BJ (cell line): ENCODE measurements around the gene KIF7. TPM values are rescaled to one million over a fixed set of nuclear protein-coding genes. Genes with fewer than 3 reads are reported as not detected.

Experiments used
- CTCF ChIA-PET: fragments of 350-600 bp; formaldehyde crosslinking; extraction: SDS; loops from one replicate; lab custom pipeline; 2021; ENCODE audit warnings: antibody characterized with exemption, inconsistent platforms; lab: Yijun Ruan, JAX
- POLR2A ChIA-PET: fragments of 300-600 bp; sonication (Branson Sonifier 250); formaldehyde crosslinking; extraction: SDS; loops from one replicate; lab custom pipeline; 2021; ENCODE audit warnings: antibody characterized with exemption; lab: Charles Lee
- DNase-seq: peaks from one replicate; pipeline ENCODE4 v3.0.0-alpha.2; 2011; ENCODE audit warnings: low read depth
- H3K27me3 ChIP-seq: 2 replicates; pipeline ENCODE4 v1.6.0; 2011; ENCODE audit warnings: low read length; ENCODE audit not compliant: control insufficient read depth, insufficient read depth
- H3K36me3 ChIP-seq: 2 replicates; pipeline ENCODE4 v1.5.1; 2011; ENCODE audit warnings: low read length; ENCODE audit not compliant: control insufficient read depth, insufficient read depth
- H3K4me3 ChIP-seq: 2 replicates; pipeline ENCODE4 v1.5.1; 2011; ENCODE audit warnings: low read depth, mild to moderate bottlenecking, control low read depth, low read length
- polyA plus RNA-seq: library from polyadenylated mRNA; depleted of rRNA; stranded (reverse); fragments of >200 nt; gene quantifications from 2 replicates; pipeline ENCODE4 v1.2.3, GENCODE V29; 2011
- TF ChIP-seq, protein P1 (sequence below): IDR thresholded peaks from 2 replicates; pipeline ENCODE4 v1.5.1; 2011; ENCODE audit warnings: low read depth, mild to moderate bottlenecking, control low read depth, inconsistent platforms, low read length, moderate library complexity; ENCODE audit not compliant: insufficient read depth

The KIF7 gene
- polyA plus RNA-seq, 1 experiment, result 7.5 TPM

- TF ChIP-seq, protein P1, sequence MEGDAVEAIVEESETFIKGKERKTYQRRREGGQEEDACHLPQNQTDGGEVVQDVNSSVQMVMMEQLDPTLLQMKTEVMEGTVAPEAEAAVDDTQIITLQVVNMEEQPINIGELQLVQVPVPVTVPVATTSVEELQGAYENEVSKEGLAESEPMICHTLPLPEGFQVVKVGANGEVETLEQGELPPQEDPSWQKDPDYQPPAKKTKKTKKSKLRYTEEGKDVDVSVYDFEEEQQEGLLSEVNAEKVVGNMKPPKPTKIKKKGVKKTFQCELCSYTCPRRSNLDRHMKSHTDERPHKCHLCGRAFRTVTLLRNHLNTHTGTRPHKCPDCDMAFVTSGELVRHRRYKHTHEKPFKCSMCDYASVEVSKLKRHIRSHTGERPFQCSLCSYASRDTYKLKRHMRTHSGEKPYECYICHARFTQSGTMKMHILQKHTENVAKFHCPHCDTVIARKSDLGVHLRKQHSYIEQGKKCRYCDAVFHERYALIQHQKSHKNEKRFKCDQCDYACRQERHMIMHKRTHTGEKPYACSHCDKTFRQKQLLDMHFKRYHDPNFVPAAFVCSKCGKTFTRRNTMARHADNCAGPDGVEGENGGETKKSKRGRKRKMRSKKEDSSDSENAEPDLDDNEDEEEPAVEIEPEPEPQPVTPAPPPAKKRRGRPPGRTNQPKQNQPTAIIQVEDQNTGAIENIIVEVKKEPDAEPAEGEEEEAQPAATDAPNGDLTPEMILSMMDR, result no peak
- Histone ChIP-seq H3K27me3 (no peaks in the 10 kb centered on the region), H3K4me3 (no peak overlapping the region), H3K36me3 (peaks cover 48% of the 10 kb centered on the region)
- ChIA-PET POLR2A (no interaction called here), CTCF (no interaction called here)
- no peak for DNase-seq
Observed at GRCh38 chr15:89631902-89632264, 23.4 kb downstream of the KIF7 start.

DNA sequence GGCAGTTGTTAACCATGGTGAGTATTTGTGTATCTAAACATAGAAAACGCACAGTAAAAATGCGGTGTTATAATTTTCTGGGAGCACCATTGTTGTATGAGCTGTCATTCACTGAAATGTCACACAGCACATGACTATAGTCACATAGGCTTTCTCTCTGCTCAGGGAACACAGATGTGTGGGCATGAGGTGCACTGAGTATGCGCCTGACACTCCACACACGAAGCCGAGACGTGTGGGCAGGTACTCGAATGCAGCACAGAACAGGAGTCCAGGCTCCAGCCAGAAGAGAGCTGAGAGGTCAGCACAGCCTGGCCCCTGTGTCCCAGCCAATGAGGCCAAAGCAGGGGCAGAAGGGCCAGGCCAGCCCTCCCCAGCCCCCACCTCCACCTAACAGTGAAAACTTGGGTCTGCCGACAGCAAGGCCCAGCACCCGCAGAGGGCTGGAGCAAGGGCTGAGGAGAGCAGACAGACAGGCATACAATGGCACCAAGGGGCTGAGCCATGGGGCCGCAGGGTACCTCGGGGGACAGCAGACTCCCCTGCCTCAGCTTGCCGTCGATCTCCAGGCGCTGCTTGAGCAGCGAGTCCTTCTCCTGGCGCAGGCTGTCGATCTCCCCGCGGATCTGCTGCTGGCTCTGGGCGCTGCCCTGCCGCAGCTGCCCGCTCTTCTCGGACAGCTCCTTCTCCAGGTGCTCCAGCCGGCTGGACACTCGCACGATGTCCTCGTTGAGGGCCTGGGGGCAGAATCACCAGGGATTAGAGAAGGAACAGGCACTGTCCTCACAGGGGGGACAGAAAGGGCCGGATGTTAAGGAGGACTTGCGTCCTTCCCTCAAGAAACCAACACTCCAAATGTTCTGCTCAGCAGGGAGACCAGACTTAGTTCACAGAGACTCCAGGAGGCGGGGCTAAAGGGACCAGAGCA lies 24.0 kb downstream of the KIF7 start:
- CTCF ChIA-PET, result interaction anchor here (0.7 kb wide), 1 partner anchor 16 kb away, joined by 3 read pairs; no protein-coding TSS in a partner anchor
- peaks cover 48% of the 10 kb centered on the region for H3K36me3 ChIP-seq
- POLR2A ChIA-PET, result no interaction called here
- no peaks in the 10 kb centered on the region for H3K27me3 ChIP-seq
- TF ChIP-seq, protein P1, result no peak
- no peak overlapping the region for H3K4me3 ChIP-seq
- DNase-seq, result no peak

DNA sequence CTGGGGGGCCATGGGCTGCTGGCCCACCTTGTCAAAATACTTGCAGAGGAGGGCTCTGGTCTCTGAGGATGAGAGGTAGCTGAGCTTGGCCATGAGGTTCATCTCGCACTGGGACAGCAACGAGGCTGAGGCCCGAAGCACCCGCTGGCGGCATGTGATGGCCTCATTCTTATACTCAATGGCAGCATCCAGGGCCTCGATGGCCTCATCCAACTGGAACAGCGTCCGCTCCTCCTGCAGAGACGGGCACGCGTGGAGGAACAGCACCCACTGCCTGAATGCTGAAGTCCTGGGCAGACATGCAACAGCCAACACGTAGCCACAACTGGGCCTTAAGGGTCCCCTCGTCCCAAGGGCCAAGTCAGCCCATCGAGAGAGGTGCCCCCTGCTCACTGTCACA lies 25.0 kb downstream of the KIF7 start:
- TF ChIP-seq, protein P1, result no peak
- Histone ChIP-seq H3K36me3 (peaks cover 53% of the 10 kb centered on the region), H3K27me3 (no peaks in the 10 kb centered on the region), H3K4me3 (no peak overlapping the region)
- no peak for DNase-seq
- POLR2A ChIA-PET, result no interaction called here
- CTCF ChIA-PET, result no interaction called here

GRCh38 chr15:89629829-89630228 lies 25.4 kb downstream of the KIF7 start:
- no peaks in the 10 kb centered on the region for H3K27me3 ChIP-seq
- ChIA-PET POLR2A (no interaction called here), CTCF (no interaction called here)
- peaks cover 57% of the 10 kb centered on the region for H3K36me3 ChIP-seq
- DNase-seq, result no peak
- H3K4me3 ChIP-seq, result no peak overlapping the region
- TF ChIP-seq, protein P1, result no peak

- DNase-seq, result no peak
- CTCF ChIA-PET, result interaction anchor here (0.9 to 1.6 kb wide), 2 partner anchors 17 to 19 kb away, joined by 3 to 7 read pairs; no protein-coding TSS in a partner anchor
- POLR2A ChIA-PET, result no interaction called here
- Histone ChIP-seq H3K4me3 (no peak overlapping the region), H3K36me3 (peaks cover 58% of the 10 kb centered on the region), H3K27me3 (no peaks in the 10 kb centered on the region)
- TF ChIP-seq, protein P1, result no peak
Observed at GRCh38 chr15:89628806-89629715, 26.2 kb downstream of the KIF7 start.
